Left cardiac atrium (tissue), 2 donors: ENCODE data around the gene USE1. TPM values are rescaled to one million over a fixed set of nuclear protein-coding genes. Genes with fewer than 3 reads are reported as not detected.

Source experiments
- total RNA-seq, 2 donors: library from RNA; stranded (reverse); fragmentation: NEBNext Ultra II Directional; extraction: Animal tissue kit (Norgen Biotek cat#: 25700); gene quantifications; one replicate each; pipeline ENCODE4 v1.2.1, GENCODE V29; 2021
- donor health status: DM: no; HTN: yes; CAD: no; lungs with severe emphysema.
- donor health status: DM: yes; HTN: yes; CAD: no.

USE1 gene
- total RNA-seq, 2 donors from 2014 or later, result 22.5 to 23.4 TPM

Other genes with a start within 250 kb of the USE1 start
- gene CPAMD8, start 188.5 kb upstream of the USE1 start, total RNA-seq, result 10 to 100 TPM in 1 of 2 donors, 1 to 10 TPM in 1; 8.9 to 11.3 TPM
- 1 to 10 TPM; 3.9 to 5.0 TPM for gene HAUS8, start 139.9 kb upstream of the USE1 start, total RNA-seq
- 10 to 100 TPM; 32.5 to 44.6 TPM for gene MYO9B, start 139.6 kb upstream of the USE1 start, total RNA-seq
- gene OCEL1, start 10.9 kb downstream of the USE1 start, total RNA-seq, result 10 to 100 TPM; 18.7 to 25.3 TPM
- 10 to 100 TPM; 40.5 to 49.9 TPM for gene NR2F6, start 30.6 kb downstream of the USE1 start, total RNA-seq
- 1 to 10 TPM; 6.5 to 6.7 TPM for gene USHBP1, start 49.4 kb downstream of the USE1 start, total RNA-seq
- gene BABAM1, start 52.1 kb downstream of the USE1 start, total RNA-seq, result 10 to 100 TPM; 67.2 to 68.3 TPM
- under 1 TPM; 0.37 to 0.47 TPM for gene ANKLE1, start 66.5 kb downstream of the USE1 start, total RNA-seq
- 10 to 100 TPM; 11.2 to 11.6 TPM for gene ABHD8, start 88.1 kb downstream of the USE1 start, total RNA-seq
- gene MRPL34, start 90.5 kb downstream of the USE1 start, total RNA-seq, result 100 to 1,000 TPM; 147 to 152 TPM
- gene DDA1, start 94.2 kb downstream of the USE1 start, total RNA-seq, result 10 to 100 TPM; 27.5 to 33.3 TPM
- 1 to 10 TPM; 9.5 to 10.0 TPM for gene ANO8, start 119.5 kb downstream of the USE1 start, total RNA-seq
- gene GTPBP3, start 122.2 kb downstream of the USE1 start, total RNA-seq, result 10 to 100 TPM in 1 of 2 donors, 1 to 10 TPM in 1; 9.7 to 12.8 TPM
- gene PLVAP, start 162.0 kb downstream of the USE1 start, total RNA-seq, result 100 to 1,000 TPM; 102 to 137 TPM
- not detected for gene CCDC194, start 178.8 kb downstream of the USE1 start, total RNA-seq
- gene BST2, start 190.3 kb downstream of the USE1 start, total RNA-seq, result 10 to 100 TPM; 56.9 to 72.6 TPM
- gene MVB12A, start 204.7 kb downstream of the USE1 start, total RNA-seq, result 10 to 100 TPM; 22.6 to 24.8 TPM
- under 1 TPM; 0.18 to 0.21 TPM for gene TMEM221, start 233.3 kb downstream of the USE1 start, total RNA-seq
- under 1 TPM in 1 of 2 donors, not detected in 1; 0.56 TPM for gene NXNL1, start 245.6 kb downstream of the USE1 start, total RNA-seq